Endothelial cell of umbilical vein (primary cell): ENCODE results near the gene NAE1. TPM values are rescaled to one million over a fixed set of nuclear protein-coding genes. Genes with fewer than 3 reads are reported as not detected.

Experiments
- BruUV-seq: library from RNA; stranded (reverse); fragments of 400-500 nt; replicated peaks from 2 replicates; lab custom pipeline; 2021; lab: Mats Ljungman, UMichigan
- CTCF ChIA-PET: fragments of 300-600, 350-600 bp; sonication (Branson Sonifier 250); formaldehyde crosslinking; loops from one replicate; lab custom pipeline; 2021; ENCODE audit warnings: antibody characterized with exemption, inconsistent platforms; lab: Charles Lee
- POLR2A ChIA-PET: fragments of 300-600, 350-600 bp; sonication (Branson Sonifier 250); formaldehyde crosslinking; loops from one replicate; lab custom pipeline; 2021; ENCODE audit warnings: antibody characterized with exemption, inconsistent platforms; lab: Charles Lee
- DNase-seq: peaks from one replicate; pipeline ENCODE4 v3.0.0-alpha.2; 2011; ENCODE audit warnings: low read depth, low spot score
- FAIRE-seq: peaks from 2 replicates; lab custom pipeline; 2011; peaks lifted over from hg19 to GRCh38; lab: Jason Lieb, UNC
- H2AFZ ChIP-seq: 2 replicates; pipeline ENCODE4 v1.6.0; 2012; ENCODE audit warnings: low read depth, low read length, control low read depth, inconsistent platforms
- H3K27ac ChIP-seq: 2 replicates; pipeline ENCODE4 v1.5.1; 2011; ENCODE audit warnings: low read depth, mild to moderate bottlenecking, control low read depth, low read length, moderate library complexity; ENCODE audit not compliant: insufficient read depth
- H3K27me3 ChIP-seq, 2 experiments: 2 replicates each; pipeline versions ENCODE4 v1.6.0 to v1.6.1; 2011; ENCODE audit warnings: low read length in 2 of 2, mixed read lengths in 1 of 2; ENCODE audit not compliant: control insufficient read depth in 2 of 2, insufficient read depth in 2 of 2
- H3K36me3 ChIP-seq, 2 experiments: 2 replicates in 1 of 2; 3 replicates in 1 of 2; pipeline ENCODE4 v1.5.1; 2011; ENCODE audit warnings: low read length in 2 of 2, mild to moderate bottlenecking in 1 of 2, moderate library complexity in 1 of 2; ENCODE audit not compliant: control insufficient read depth in 2 of 2, insufficient read depth in 2 of 2; ENCODE audit errors: extremely low read depth in 1 of 2
- H3K4me1 ChIP-seq: 3 replicates; pipeline ENCODE4 v1.5.1; 2011; ENCODE audit warnings: mild to moderate bottlenecking, low read length; ENCODE audit not compliant: control insufficient read depth, insufficient read depth; ENCODE audit errors: extremely low read depth
- H3K4me2 ChIP-seq: 2 replicates; pipeline ENCODE4 v1.6.1; 2011; ENCODE audit warnings: low read length, control low read depth, mixed read lengths; ENCODE audit not compliant: insufficient read depth
- H3K4me3 ChIP-seq, 3 experiments: fragments of 200-600 bp in 1 of 3; sonication (generic), shearing (Covaris generic) in 1 of 3; replicated peaks in 1 of 3; 2 replicates each; pipeline ENCODE4 v1.5.1; 2011 to 2016; ENCODE audit warnings: control low read depth in 3 of 3, low read length in 3 of 3, mild to moderate bottlenecking in 2 of 3, inconsistent platforms in 1 of 3, low read depth in 1 of 3, moderate library complexity in 1 of 3; ENCODE audit not compliant: insufficient read depth in 1 of 3
- H3K79me2 ChIP-seq: 2 replicates; pipeline ENCODE4 v1.6.0; 2012; ENCODE audit warnings: low read length, inconsistent platforms; ENCODE audit not compliant: control insufficient read depth, insufficient read depth
- H3K9ac ChIP-seq: replicated peaks from 2 replicates; pipeline ENCODE3; 2011; ENCODE audit warnings: low read length, control low read depth; ENCODE audit not compliant: insufficient read depth; ENCODE audit errors: extremely low read depth
- H3K9me1 ChIP-seq: replicated peaks from 3 replicates; pipeline ENCODE4 v1.6.0; 2011; ENCODE audit warnings: mild to moderate bottlenecking, low read length; ENCODE audit not compliant: control insufficient read depth, insufficient read depth; ENCODE audit errors: extremely low read depth
- H3K9me3 ChIP-seq: replicated peaks from 2 replicates; pipeline ENCODE4 v1.5.1; 2012; ENCODE audit warnings: low read length, inconsistent platforms; ENCODE audit not compliant: control insufficient read depth, insufficient read depth
- H4K20me1 ChIP-seq: replicated peaks from 2 replicates; pipeline ENCODE3; 2011; ENCODE audit warnings: mild to moderate bottlenecking, low read length; ENCODE audit not compliant: control insufficient read depth, insufficient read depth; ENCODE audit errors: extremely low read depth
- EZH2 ChIP-seq: IDR thresholded peaks from 2 replicates; pipeline ENCODE4 v1.6.1; 2012; ENCODE audit warnings: borderline replicate concordance, low read depth, mild to moderate bottlenecking, moderate library complexity, low read length, inconsistent platforms; ENCODE audit not compliant: severe bottlenecking
- FOS ChIP-seq: IDR thresholded peaks from 2 replicates; pipeline ENCODE4 v1.6.1; 2011; ENCODE audit warnings: mild to moderate bottlenecking, low read length, moderate library complexity, borderline replicate concordance; ENCODE audit not compliant: insufficient read depth
- GATA2 ChIP-seq: IDR thresholded peaks from 2 replicates; pipeline ENCODE4 v1.7.0; 2011; ENCODE audit warnings: low read depth, mild to moderate bottlenecking, moderate library complexity, mixed read lengths, low read length; ENCODE audit not compliant: insufficient read length, insufficient read depth
- JUN ChIP-seq: IDR thresholded peaks from 2 replicates; pipeline ENCODE4 v1.6.1; 2011; ENCODE audit warnings: borderline replicate concordance, low read depth; ENCODE audit not compliant: insufficient read length, insufficient read depth
- MYC ChIP-seq: IDR thresholded peaks from one replicate; pipeline ENCODE4 v1.6.1; 2011; ENCODE audit warnings: mild to moderate bottlenecking, low read depth, low read length
- POLR2A ChIP-seq: IDR thresholded peaks from 2 replicates; pipeline ENCODE4 v1.6.1; 2012; ENCODE audit warnings: low read depth, mild to moderate bottlenecking, control low read depth, low read length
- POLR2AphosphoS5 ChIP-seq: IDR thresholded peaks from 2 replicates; pipeline ENCODE4 v1.6.1; 2012; ENCODE audit warnings: low read depth, mild to moderate bottlenecking, control low read depth, low read length, moderate library complexity; ENCODE audit not compliant: insufficient read depth
- dilution Hi-C: fragments of 300-500 bp; cut with MboI; formaldehyde crosslinking; loops from one replicate; pipeline ENCODE4 v1.15.0; 2019; ENCODE audit warnings: low sequenced_read_pairs; ENCODE audit not compliant: extremely low pct_ligation_motif_present
- intact Hi-C: fragments of 100-400 bp; cut with micrococcal nuclease; formaldehyde crosslinking; loops from one replicate; pipeline ENCODE4 v1.10.0; 2022
- polyA plus RNA-seq, 4 experiments: library from polyadenylated mRNA; depleted of rRNA in 3 of 4; stranded (reverse) in 3 of 4; unstranded in 1 of 4; fragments of >200 nt; gene quantifications; 2 replicates each; pipeline versions ENCODE4 v1.2.1 to v1.2.3, GENCODE V29; 2011 to 2012; ENCODE audit warnings: missing spikeins in 1 of 4
- total RNA-seq: library from RNA; stranded (reverse); gene quantifications from 2 replicates; pipeline ENCODE4 v1.2.3, GENCODE V29; 2021
- TF ChIP-seq, protein P1 (sequence below): IDR thresholded peaks from 2 replicates; pipeline ENCODE4 v1.6.1; 2011; ENCODE audit not compliant: insufficient read depth, insufficient read length
- TF ChIP-seq, protein P2 (sequence below), 2 donors: IDR thresholded peaks; 1 replicate in 1 of 2; 2 replicates in 1 of 2; pipeline ENCODE4 v1.5.1; 2011; ENCODE audit warnings: low read length in 2 of 2, mild to moderate bottlenecking in 2 of 2, moderate library complexity in 2 of 2, control low read depth in 1 of 2, inconsistent platforms in 1 of 2, low read depth in 1 of 2; ENCODE audit not compliant: insufficient read depth in 1 of 2; ENCODE audit errors: extremely low read depth in 1 of 2

NAE1 gene
- total and polyA plus RNA-seq, 2 donors (not counting 3 experiments of a cell fraction or from before 2014, with no cell fraction given): 23.6 to 64.3 TPM

- H3K27ac ChIP-seq: no peak overlapping the region
- CTCF ChIA-PET: interaction anchor here (2.6 to 5.5 kb wide), 7 partner anchors 14 to 260 kb away, joined by 15 to 171 read pairs (median 43); partner anchors contain the start of gene NAE1
- POLR2A ChIA-PET: no interaction called here
Observed at GRCh38 chr16:66869424-66869823, 38.6 kb upstream of the NAE1 start.

More at GRCh38 chr16:66869424-66869823, 38.6 kb upstream of the NAE1 start:
- Histone ChIP-seq H3K9me3 (no peaks in the 10 kb centered on the region), H3K79me2 (no peaks in the 10 kb centered on the region), H3K4me1 (peaks cover 10% of the 10 kb centered on the region), H3K9ac (no peak overlapping the region), H3K4me3 (no peak overlapping the region), H3K4me2 (no peak overlapping the region), H3K36me3 (no peaks in the 10 kb centered on the region), H3K27me3 (peaks cover 0 to 2% of the 10 kb centered on the region in 2 experiments), H4K20me1 (no peaks in the 10 kb centered on the region), H2AFZ (no peak overlapping the region), H3K9me1 (no peaks in the 10 kb centered on the region)
- no peak for DNase-seq
- TF ChIP-seq POLR2AphosphoS5: no peak
- no peak for TF ChIP-seq EZH2
- TF ChIP-seq, protein P1, sequence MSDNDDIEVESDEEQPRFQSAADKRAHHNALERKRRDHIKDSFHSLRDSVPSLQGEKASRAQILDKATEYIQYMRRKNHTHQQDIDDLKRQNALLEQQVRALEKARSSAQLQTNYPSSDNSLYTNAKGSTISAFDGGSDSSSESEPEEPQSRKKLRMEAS: no peak
- no peak for TF ChIP-seq POLR2A
- no peak for TF ChIP-seq FOS
- TF ChIP-seq JUN: no peak
- no peak for TF ChIP-seq GATA2
- no peak for TF ChIP-seq MYC
- TF ChIP-seq, protein P2, sequence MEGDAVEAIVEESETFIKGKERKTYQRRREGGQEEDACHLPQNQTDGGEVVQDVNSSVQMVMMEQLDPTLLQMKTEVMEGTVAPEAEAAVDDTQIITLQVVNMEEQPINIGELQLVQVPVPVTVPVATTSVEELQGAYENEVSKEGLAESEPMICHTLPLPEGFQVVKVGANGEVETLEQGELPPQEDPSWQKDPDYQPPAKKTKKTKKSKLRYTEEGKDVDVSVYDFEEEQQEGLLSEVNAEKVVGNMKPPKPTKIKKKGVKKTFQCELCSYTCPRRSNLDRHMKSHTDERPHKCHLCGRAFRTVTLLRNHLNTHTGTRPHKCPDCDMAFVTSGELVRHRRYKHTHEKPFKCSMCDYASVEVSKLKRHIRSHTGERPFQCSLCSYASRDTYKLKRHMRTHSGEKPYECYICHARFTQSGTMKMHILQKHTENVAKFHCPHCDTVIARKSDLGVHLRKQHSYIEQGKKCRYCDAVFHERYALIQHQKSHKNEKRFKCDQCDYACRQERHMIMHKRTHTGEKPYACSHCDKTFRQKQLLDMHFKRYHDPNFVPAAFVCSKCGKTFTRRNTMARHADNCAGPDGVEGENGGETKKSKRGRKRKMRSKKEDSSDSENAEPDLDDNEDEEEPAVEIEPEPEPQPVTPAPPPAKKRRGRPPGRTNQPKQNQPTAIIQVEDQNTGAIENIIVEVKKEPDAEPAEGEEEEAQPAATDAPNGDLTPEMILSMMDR (IDR thresholded peaks at IDR 0.05; ENCODE audit: extremely low read depth in 1 of 2, insufficient read depth in 1 of 2, low read depth in 1 of 2, low read length in 2 of 2): no peak
- BruUV-seq: no TSS peak
- FAIRE-seq: no peak
- intact Hi-C loops (no loop called here), dilution Hi-C loops (no loop called here)
